HEK293 (cell line): ENCODE results near the gene PCID2.

Source experiments
- CTCF ChIP-seq: fragments of 450-650 bp; formaldehyde crosslinking; IDR thresholded peaks from 2 replicates; pipeline ENCODE4 v1.5.1; 2016; ENCODE audit warnings: missing biosample characterization, missing genetic modification characterization
- ZBTB44 ChIP-seq: fragments of 450-650 bp; IDR thresholded peaks from 2 replicates; pipeline ENCODE4 v1.5.1; 2018; ENCODE audit warnings: missing biosample characterization, mild to moderate bottlenecking, missing genetic modification characterization
- ZNF274 ChIP-seq, 2 experiments: fragments of 200-500 bp in 1 of 2; fragments of 450-650 bp in 1 of 2; sonication (Bioruptor generic) in 1 of 2; formaldehyde crosslinking in 1 of 2; IDR thresholded peaks; 2 replicates each; pipeline versions ENCODE4 v1.5.1 to v1.6.1; 2014 to 2016; ENCODE audit warnings: borderline replicate concordance in 1 of 2, inconsistent platforms in 1 of 2, low read length in 1 of 2, missing biosample characterization in 1 of 2, missing genetic modification characterization in 1 of 2
- ZNF776 ChIP-seq: fragments of 450-650 bp; formaldehyde crosslinking; IDR thresholded peaks from 2 replicates; pipeline ENCODE4 v1.5.0; 2017; ENCODE audit warnings: missing biosample characterization, missing genetic modification characterization, borderline replicate concordance
- TF ChIP-seq, protein P1 (sequence below): fragments of 450-650 bp; formaldehyde crosslinking; IDR thresholded peaks from 2 replicates; pipeline ENCODE4 v1.5.1; 2016; ENCODE audit warnings: missing biosample characterization, missing genetic modification characterization

DNA sequence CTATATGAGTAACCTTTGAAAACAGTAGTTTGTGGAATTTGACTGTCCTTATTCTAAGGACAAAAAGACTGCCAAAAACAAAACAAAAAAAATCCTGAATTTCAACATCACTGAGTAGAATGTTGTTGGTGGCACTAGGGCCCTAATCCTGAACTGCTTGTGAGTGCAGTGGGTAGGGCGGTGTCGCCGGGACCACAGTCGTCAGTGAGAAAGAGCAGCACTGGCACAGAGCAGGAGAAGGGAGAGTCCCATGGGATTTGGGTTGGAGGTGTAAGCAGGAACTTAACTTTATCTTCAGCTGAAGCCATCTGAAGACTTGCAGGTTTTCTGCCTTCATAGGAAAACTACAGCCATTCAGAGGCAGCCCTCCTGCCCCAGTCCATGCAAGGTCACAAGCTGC is 5.6 kb downstream of the PCID2 start:
- TF ChIP-seq, protein P1, sequence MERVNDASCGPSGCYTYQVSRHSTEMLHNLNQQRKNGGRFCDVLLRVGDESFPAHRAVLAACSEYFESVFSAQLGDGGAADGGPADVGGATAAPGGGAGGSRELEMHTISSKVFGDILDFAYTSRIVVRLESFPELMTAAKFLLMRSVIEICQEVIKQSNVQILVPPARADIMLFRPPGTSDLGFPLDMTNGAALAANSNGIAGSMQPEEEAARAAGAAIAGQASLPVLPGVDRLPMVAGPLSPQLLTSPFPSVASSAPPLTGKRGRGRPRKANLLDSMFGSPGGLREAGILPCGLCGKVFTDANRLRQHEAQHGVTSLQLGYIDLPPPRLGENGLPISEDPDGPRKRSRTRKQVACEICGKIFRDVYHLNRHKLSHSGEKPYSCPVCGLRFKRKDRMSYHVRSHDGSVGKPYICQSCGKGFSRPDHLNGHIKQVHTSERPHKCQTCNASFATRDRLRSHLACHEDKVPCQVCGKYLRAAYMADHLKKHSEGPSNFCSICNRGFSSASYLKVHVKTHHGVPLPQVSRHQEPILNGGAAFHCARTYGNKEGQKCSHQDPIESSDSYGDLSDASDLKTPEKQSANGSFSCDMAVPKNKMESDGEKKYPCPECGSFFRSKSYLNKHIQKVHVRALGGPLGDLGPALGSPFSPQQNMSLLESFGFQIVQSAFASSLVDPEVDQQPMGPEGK: no peak
- no peak for TF ChIP-seq ZBTB44 (tag by site-specific recombination)
- no peak for TF ChIP-seq CTCF (tag by site-specific recombination)
- no peak for TF ChIP-seq ZNF274 (IDR thresholded peaks at IDR 0.05; ENCODE audit: low read length)
- TF ChIP-seq ZNF274 (tag by site-specific recombination; IDR thresholded peaks at IDR 0.05; ENCODE audit: borderline replicate concordance): no peak
- no peak for TF ChIP-seq ZNF776 (tag by site-specific recombination)
